SK-N-SH (cell line): ENCODE measurements around the gene CIAO2A. TPM values are rescaled to one million over a fixed set of nuclear protein-coding genes. Genes with fewer than 3 reads are reported as not detected.

Source experiments
- CTCF ChIA-PET: fragments of 300-600, 350-600 bp; formaldehyde crosslinking; extraction: SDS; loops from one replicate; lab custom pipeline; 2021; lab: Yijun Ruan, JAX
- POLR2A ChIA-PET: fragments of 350-600 bp; sonication (Branson Sonifier 250); formaldehyde crosslinking; extraction: SDS; loops from one replicate; lab custom pipeline; 2020; ENCODE audit warnings: antibody characterized with exemption, inconsistent platforms; lab: Yijun Ruan, JAX
- DNase-seq: peaks from one replicate; pipeline ENCODE4 v3.0.0; 2012
- H2AFZ ChIP-seq: fragments of 200-600 bp; sonication (generic); 2 replicates; pipeline ENCODE4 v1.8.1; 2016; ENCODE audit warnings: antibody characterized with exemption, mild to moderate bottlenecking, low read depth
- H3F3A ChIP-seq: fragments of 200-600 bp; sonication (generic); replicated peaks from 2 replicates; pipeline ENCODE3; 2016; ENCODE audit warnings: antibody characterized with exemption, mild to moderate bottlenecking; ENCODE audit not compliant: insufficient read depth
- H3K27ac ChIP-seq, 2 experiments: fragments of 200-500 bp in 1 of 2; fragments of 200-600 bp in 1 of 2; sonication (Bioruptor generic) in 1 of 2; sonication (generic), shearing (Covaris generic) in 1 of 2; 2 replicates each; pipeline versions ENCODE4 v1.5.1 to v1.6.1; 2014 to 2016; ENCODE audit warnings: low read depth in 2 of 2, inconsistent platforms in 1 of 2, low read length in 1 of 2, mild to moderate bottlenecking in 1 of 2, mixed read lengths in 1 of 2
- H3K27me3 ChIP-seq: fragments of 200-600 bp; sonication (generic), shearing (Covaris generic); 2 replicates; pipeline ENCODE4 v1.6.1; 2016; ENCODE audit warnings: mixed run types; ENCODE audit not compliant: insufficient read depth
- H3K36me3 ChIP-seq, 2 experiments: fragments of 200-500 bp in 1 of 2; fragments of 200-600 bp in 1 of 2; sonication (Bioruptor generic) in 1 of 2; sonication (generic) in 1 of 2; replicated peaks in 1 of 2; 2 replicates each; pipeline versions ENCODE3 to v1.5.1; 2014 to 2016; ENCODE audit warnings: low read length in 1 of 2, mild to moderate bottlenecking in 1 of 2; ENCODE audit not compliant: insufficient read depth in 2 of 2, control insufficient read depth in 1 of 2
- H3K4me1 ChIP-seq, 2 experiments: fragments of 200-500 bp in 1 of 2; fragments of 200-600 bp in 1 of 2; sonication (Bioruptor generic) in 1 of 2; sonication (generic), shearing (Covaris generic) in 1 of 2; 2 replicates each; pipeline versions ENCODE4 v1.5.1 to v1.6.1; 2014 to 2016; ENCODE audit warnings: low read depth in 1 of 2, low read length in 1 of 2, mixed run types in 1 of 2; ENCODE audit not compliant: insufficient read depth in 2 of 2, control insufficient read depth in 1 of 2
- H3K4me2 ChIP-seq: fragments of 200-600 bp; sonication (generic), shearing (Covaris generic); 2 replicates; pipeline ENCODE4 v1.6.1; 2017; ENCODE audit warnings: mixed run types
- H3K4me3 ChIP-seq, 2 experiments: fragments of 200-500 bp in 1 of 2; fragments of 200-600 bp in 1 of 2; sonication (Bioruptor generic) in 1 of 2; sonication (generic), shearing (Covaris generic) in 1 of 2; 2 replicates each; pipeline versions ENCODE4 v1.5.1 to v1.8.1; 2014 to 2016; ENCODE audit warnings: low read depth in 2 of 2, inconsistent platforms in 1 of 2, low read length in 1 of 2, mild to moderate bottlenecking in 1 of 2, mixed read lengths in 1 of 2, moderate library complexity in 1 of 2
- H3K79me2 ChIP-seq: fragments of 200-600 bp; sonication (generic); 2 replicates; pipeline ENCODE4 v1.8.1; 2017; ENCODE audit warnings: mild to moderate bottlenecking; ENCODE audit not compliant: insufficient read depth
- H3K9ac ChIP-seq: fragments of 200-600 bp; sonication (generic); 2 replicates; pipeline ENCODE4 v1.6.1; 2017; ENCODE audit warnings: mixed run types
- H3K9me2 ChIP-seq: fragments of 200-600 bp; sonication (generic); 2 replicates; pipeline ENCODE4 v1.6.1; 2017; ENCODE audit warnings: mixed run types
- H3K9me3 ChIP-seq: fragments of 200-600 bp; sonication (generic); 2 replicates; pipeline ENCODE4 v1.6.1; 2017; ENCODE audit warnings: mixed run types, mild to moderate bottlenecking, moderate library complexity
- H4K20me1 ChIP-seq: fragments of 200-600 bp; sonication (generic); 2 replicates; pipeline ENCODE4 v1.6.1; 2017; ENCODE audit warnings: mild to moderate bottlenecking, mixed run types; ENCODE audit not compliant: insufficient read depth
- ELF1 ChIP-seq: IDR thresholded peaks from 2 replicates; pipeline ENCODE4 v1.4.0; 2012
- EP300 ChIP-seq, 2 experiments: IDR thresholded peaks; 2 replicates each; pipeline versions ENCODE4 v1.4.0 to v1.6.1; 2012; ENCODE audit warnings: borderline replicate concordance in 1 of 2, low read depth in 1 of 2, low read length in 1 of 2
- FOXJ3 ChIP-seq: sonication (generic); formaldehyde crosslinking; IDR thresholded peaks from 2 replicates; pipeline ENCODE4 v1.5.1; 2020; ENCODE audit warnings: mild to moderate bottlenecking, missing genetic modification reagents
- GABPA ChIP-seq: IDR thresholded peaks from 2 replicates; pipeline ENCODE4 v1.4.0; 2012; ENCODE audit warnings: low read depth, mild to moderate bottlenecking
- IRF3 ChIP-seq: fragments of 150-350 bp; IDR thresholded peaks from 2 replicates; pipeline ENCODE4 v1.6.1; 2016; ENCODE audit warnings: mild to moderate bottlenecking, low read depth, low read length
- PBX3 ChIP-seq: IDR thresholded peaks from 2 replicates; pipeline ENCODE4; 2012
- POLR2AphosphoS5 ChIP-seq: IDR thresholded peaks from 2 replicates; pipeline ENCODE4 v1.6.1; 2012; ENCODE audit warnings: low read depth, low read length
- RAD21 ChIP-seq: IDR thresholded peaks from 2 replicates; pipeline ENCODE4 v1.6.1; 2012; ENCODE audit warnings: mild to moderate bottlenecking, low read length
- SMC3 ChIP-seq: IDR thresholded peaks from 2 replicates; pipeline ENCODE4 v1.6.1; 2012; ENCODE audit warnings: low read depth, low read length, improper control_type of control experiment
- TAF1 ChIP-seq: IDR thresholded peaks from 2 replicates; pipeline ENCODE4 v1.6.1; 2012; ENCODE audit warnings: low read depth, mild to moderate bottlenecking, low read length, moderate library complexity, borderline replicate concordance
- USF1 ChIP-seq: IDR thresholded peaks from 2 replicates; pipeline ENCODE4 v1.4.0; 2012; ENCODE audit warnings: low read depth, borderline replicate concordance
- ZBTB33 ChIP-seq: IDR thresholded peaks from 2 replicates; pipeline ENCODE4 v1.4.0; 2012; ENCODE audit warnings: low read depth, borderline replicate concordance
- WGBS: methylation state at CpG from one replicate; pipeline ENCODE4 v1.1.6; 2017; ENCODE audit warnings: low lambda C conversion rate; 5-methylcytosine and 5-hydroxymethylcytosine counted together
- polyA plus RNA-seq, 3 experiments: library from polyadenylated mRNA; depleted of rRNA; stranded (reverse); fragments of >200 nt; gene quantifications; 2 replicates each; pipeline ENCODE4 v1.2.3, GENCODE V29; 2012

The CIAO2A gene
- polyA plus RNA-seq, 1 of the 3 experiments (the other 2 are of a cell fraction): 65.3 TPM

- H3K4me3 ChIP-seq: no peak overlapping the region
- POLR2A ChIA-PET: no interaction called here
- TF ChIP-seq RAD21 (no peak), FOXJ3 (CRISPR knock-in tag) (no peak), POLR2AphosphoS5 (no peak), EP300 (IDR thresholded peaks at IDR 0.05; ENCODE audit: borderline replicate concordance in 1 of 2, low read depth in 1 of 2, low read length in 1 of 2) (no peak), ZBTB33 (no peak), PBX3 (no peak), IRF3 (no peak), TAF1 (no peak), SMC3 (no peak), GABPA (no peak), USF1 (no peak), ELF1 (no peak)
- TF ChIP-seq, all 33 proteins: peak for 0
- Histone ChIP-seq H3K36me3 (peaks cover 32 to 44% of the 10 kb centered on the region in 2 experiments), H4K20me1 (peaks cover 37% of the 10 kb centered on the region), H3K4me2 (no peak overlapping the region), H3F3A (no peaks in the 10 kb centered on the region), H3K9me2 (no peaks in the 10 kb centered on the region), H2AFZ (no peak overlapping the region), H3K9me3 (no peaks in the 10 kb centered on the region), H3K27ac (no peak overlapping the region), H3K27me3 (no peaks in the 10 kb centered on the region), H3K4me1 (no peaks in the 10 kb centered on the region; a peak in 2 of 4 replicates), H3K9ac (no peak overlapping the region), H3K79me2 (peaks cover 64% of the 10 kb centered on the region)
- DNase-seq: no peak
- CTCF ChIA-PET: interaction anchor here (0.6 to 3.1 kb wide), 2 partner anchors 42 to 641 kb away, joined by 3 to 11 read pairs; no protein-coding TSS in a partner anchor
- WGBS: 90% methylated on average over 3 of the region's 3 CpGs
These were observed 18.0 kb upstream of the CIAO2A start for GRCh38 chr15:64111679-64112050.
